Tibial nerve (tissue), 4 donors: Measurements from ENCODE around the gene PTPRK.

Source experiments
- CTCF ChIP-seq, 5 experiments: fragments of 200-600 bp in 3 of 5; fragments of 450-650 bp in 2 of 5; sonication (generic) in 3 of 5; IDR thresholded peaks; one replicate each; pipeline ENCODE4 v1.5.1; 2016 to 2019; ENCODE audit warnings: antibody characterized with exemption in 5 of 5, mild to moderate bottlenecking in 3 of 5, moderate library complexity in 2 of 5
- EP300 ChIP-seq, 2 donors: sonication (generic); formaldehyde crosslinking; IDR thresholded peaks; one replicate each; pipeline ENCODE4 v1.6.1; 2017; ENCODE audit warnings: antibody characterized with exemption in 2 of 2, mild to moderate bottlenecking in 1 of 2
- POLR2A ChIP-seq, 2 donors: fragments of 450-650 bp; IDR thresholded peaks; one replicate each; pipeline ENCODE4 v1.6.1; 2017; ENCODE audit warnings: antibody characterized with exemption in 2 of 2, mild to moderate bottlenecking in 2 of 2, moderate library complexity in 2 of 2

- TF ChIP-seq CTCF (IDR thresholded peaks at IDR 0.05): no peak
- TF ChIP-seq POLR2A (IDR thresholded peaks at IDR 0.05): no peak
- no peak for TF ChIP-seq EP300 (IDR thresholded peaks at IDR 0.05)
These were observed 46.6 kb upstream of the PTPRK start for GRCh38 chr6:128567029-128567428.
